ENCODE results near the gene AUTS2.

Gene AUTS2

GRCh38 chr7:70545214-70545613, 946.9 kb downstream of the AUTS2 start:
- no peak overlapping the region for H3K4me3 ChIP-seq (ENCODE audit: low read length)
- no peak for TF ChIP-seq CTCF (conservative IDR thresholded peaks at IDR 0.05; ENCODE audit: low read depth, low read length)
- no peak for DNase-seq (ENCODE audit: low read depth)

GRCh38 chr7:70552141-70552540, 953.9 kb downstream of the AUTS2 start:
- no peak for TF ChIP-seq CTCF (conservative IDR thresholded peaks at IDR 0.05; ENCODE audit: low read depth, low read length)

GRCh38 chr7:70553364-70553763, 955.1 kb downstream of the AUTS2 start:
- TF ChIP-seq CTCF (conservative IDR thresholded peaks at IDR 0.05; ENCODE audit: low read depth, low read length) = no peak
- DNase-seq (ENCODE audit: low read depth) = no peak
- H3K4me3 ChIP-seq (ENCODE audit: low read length) = no peak overlapping the region

More at GRCh38 chr7:70552141-70552540, 953.9 kb downstream of the AUTS2 start:
- no peak for DNase-seq (ENCODE audit: low read depth)
- no peak overlapping the region for H3K4me3 ChIP-seq (ENCODE audit: low read length)

GRCh38 chr7:70554646-70555045, 956.4 kb downstream of the AUTS2 start:
- no peak for TF ChIP-seq CTCF (conservative IDR thresholded peaks at IDR 0.05; ENCODE audit: low read depth, low read length)
- no peak overlapping the region for H3K4me3 ChIP-seq (ENCODE audit: low read length)
- no peak for DNase-seq (ENCODE audit: low read depth)

- TF ChIP-seq CTCF (conservative IDR thresholded peaks at IDR 0.05; ENCODE audit: low read depth, low read length) = no peak
- H3K4me3 ChIP-seq (ENCODE audit: low read length) = no peak overlapping the region
- no peak for DNase-seq (ENCODE audit: low read depth)
Observed at GRCh38 chr7:70556761-70557160, 958.5 kb downstream of the AUTS2 start.

GRCh38 chr7:70557338-70557737, 959.1 kb downstream of the AUTS2 start:
- no peak for DNase-seq (ENCODE audit: low read depth)

More at GRCh38 chr7:70557338-70557737, 959.1 kb downstream of the AUTS2 start:
- H3K4me3 ChIP-seq (ENCODE audit: low read length) = no peak overlapping the region
- no peak for TF ChIP-seq CTCF (conservative IDR thresholded peaks at IDR 0.05; ENCODE audit: low read depth, low read length)
